ENCODE measurements around the gene TMCO1. TPM values are rescaled to one million over a fixed set of nuclear protein-coding genes. Genes with fewer than 3 reads are reported as not detected.
A peak's percentile ranks its signal among the peaks of the same experiment; 100 is the strongest.

The TMCO1 gene
- total and polyA plus RNA-seq, 2 of the 13 experiments (the other 11 are each of a cell fraction or from before 2014, with no cell fraction given), result 106 to 119 TPM

DNA sequence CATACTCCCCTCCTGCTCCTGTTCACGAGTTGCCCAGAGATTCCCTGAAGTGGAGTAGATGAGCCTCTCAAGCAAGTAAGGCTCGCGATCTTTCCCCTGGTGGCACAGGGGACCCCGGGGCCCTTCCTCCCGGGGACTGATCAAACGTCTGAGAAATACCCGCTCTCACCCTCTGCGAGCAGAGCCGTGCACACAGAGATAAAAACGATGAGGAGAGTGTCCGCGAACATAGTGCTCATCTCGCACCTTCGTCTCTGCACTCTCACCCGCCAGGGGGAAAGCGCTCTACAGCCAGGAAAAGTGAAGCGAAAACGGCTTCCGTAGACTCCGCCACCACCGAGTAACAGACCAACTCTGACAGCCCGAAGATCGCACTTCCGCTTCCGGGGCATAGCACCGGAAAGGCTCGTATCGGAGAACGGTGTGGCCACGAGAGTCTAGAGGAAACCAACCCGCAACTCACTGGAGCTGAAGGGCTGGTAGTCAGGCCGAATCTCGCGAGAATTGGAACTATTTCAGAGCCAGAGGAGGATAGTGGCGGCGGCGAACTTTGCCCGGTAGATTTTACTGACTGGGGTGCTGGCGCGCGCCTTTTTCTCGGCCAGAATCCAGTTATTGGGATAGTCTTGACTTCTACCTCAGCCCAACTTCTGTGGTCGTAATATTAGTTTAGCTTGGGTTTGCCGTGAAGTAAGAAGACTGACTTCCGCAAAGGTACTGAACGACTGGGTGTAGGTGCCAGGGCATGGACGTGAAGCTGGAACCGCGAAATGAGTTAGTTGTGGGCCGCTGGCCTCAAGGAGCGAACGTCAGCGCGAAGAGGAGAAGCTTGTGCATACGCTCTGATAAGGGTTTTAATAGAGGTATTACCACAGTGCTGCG is at the start of gene TMCO1 (continued):
- TF ChIP-seq, protein P1, sequence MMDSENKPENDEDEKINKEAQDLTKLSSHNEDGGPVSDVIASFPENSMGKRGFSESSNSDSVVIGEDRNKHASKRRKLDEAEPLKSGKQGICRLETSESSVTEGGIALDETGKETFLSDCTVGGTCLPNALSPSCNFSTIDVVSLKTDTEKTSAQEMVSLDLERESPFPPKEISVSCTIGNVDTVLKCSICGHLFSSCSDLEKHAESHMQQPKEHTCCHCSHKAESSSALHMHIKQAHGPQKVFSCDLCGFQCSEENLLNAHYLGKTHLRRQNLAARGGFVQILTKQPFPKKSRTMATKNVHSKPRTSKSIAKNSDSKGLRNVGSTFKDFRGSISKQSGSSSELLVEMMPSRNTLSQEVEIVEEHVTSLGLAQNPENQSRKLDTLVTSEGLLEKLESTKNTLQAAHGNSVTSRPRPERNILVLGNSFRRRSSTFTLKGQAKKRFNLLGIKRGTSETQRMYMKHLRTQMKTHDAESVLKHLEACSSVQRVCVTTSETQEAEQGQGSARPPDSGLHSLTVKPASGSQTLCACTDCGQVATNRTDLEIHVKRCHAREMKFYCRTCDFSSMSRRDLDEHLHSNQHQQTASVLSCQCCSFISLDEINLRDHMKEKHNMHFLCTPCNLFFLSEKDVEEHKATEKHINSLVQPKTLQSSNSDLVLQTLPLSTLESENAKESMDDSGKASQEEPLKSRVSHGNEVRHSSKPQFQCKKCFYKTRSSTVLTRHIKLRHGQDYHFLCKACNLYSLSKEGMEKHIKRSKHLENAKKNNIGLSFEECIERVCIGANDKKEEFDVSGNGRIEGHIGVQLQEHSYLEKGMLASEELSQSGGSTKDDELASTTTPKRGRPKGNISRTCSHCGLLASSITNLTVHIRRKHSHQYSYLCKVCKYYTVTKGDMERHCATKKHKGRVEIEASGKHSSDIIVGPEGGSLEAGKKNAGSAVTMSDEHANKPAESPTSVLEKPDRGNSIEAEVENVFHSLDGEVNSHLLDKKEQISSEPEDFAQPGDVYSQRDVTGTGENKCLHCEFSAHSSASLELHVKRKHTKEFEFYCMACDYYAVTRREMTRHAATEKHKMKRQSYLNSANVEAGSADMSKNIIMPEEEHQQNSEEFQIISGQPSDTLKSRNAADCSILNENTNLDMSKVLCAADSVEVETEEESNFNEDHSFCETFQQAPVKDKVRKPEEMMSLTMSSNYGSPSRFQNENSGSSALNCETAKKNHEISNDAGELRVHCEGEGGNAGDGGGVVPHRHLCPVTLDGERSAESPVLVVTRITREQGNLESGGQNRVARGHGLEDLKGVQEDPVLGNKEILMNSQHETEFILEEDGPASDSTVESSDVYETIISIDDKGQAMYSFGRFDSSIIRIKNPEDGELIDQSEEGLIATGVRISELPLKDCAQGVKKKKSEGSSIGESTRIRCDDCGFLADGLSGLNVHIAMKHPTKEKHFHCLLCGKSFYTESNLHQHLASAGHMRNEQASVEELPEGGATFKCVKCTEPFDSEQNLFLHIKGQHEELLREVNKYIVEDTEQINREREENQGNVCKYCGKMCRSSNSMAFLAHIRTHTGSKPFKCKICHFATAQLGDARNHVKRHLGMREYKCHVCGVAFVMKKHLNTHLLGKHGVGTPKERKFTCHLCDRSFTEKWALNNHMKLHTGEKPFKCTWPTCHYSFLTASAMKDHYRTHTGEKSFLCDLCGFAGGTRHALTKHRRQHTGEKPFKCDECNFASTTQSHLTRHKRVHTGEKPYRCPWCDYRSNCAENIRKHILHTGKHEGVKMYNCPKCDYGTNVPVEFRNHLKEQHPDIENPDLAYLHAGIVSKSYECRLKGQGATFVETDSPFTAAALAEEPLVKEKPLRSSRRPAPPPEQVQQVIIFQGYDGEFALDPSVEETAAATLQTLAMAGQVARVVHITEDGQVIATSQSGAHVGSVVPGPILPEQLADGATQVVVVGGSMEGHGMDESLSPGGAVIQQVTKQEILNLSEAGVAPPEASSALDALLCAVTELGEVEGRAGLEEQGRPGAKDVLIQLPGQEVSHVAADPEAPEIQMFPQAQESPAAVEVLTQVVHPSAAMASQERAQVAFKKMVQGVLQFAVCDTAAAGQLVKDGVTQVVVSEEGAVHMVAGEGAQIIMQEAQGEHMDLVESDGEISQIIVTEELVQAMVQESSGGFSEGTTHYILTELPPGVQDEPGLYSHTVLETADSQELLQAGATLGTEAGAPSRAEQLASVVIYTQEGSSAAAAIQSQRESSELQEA (CRISPR knock-in tag; IDR thresholded peaks at IDR 0.05; ENCODE audit: not compliant biosample characterization), result peak; percentile 51
- TF ChIP-seq CENPX (CRISPR knock-in tag; IDR thresholded peaks at IDR 0.05) (no peak), SAP130 (CRISPR knock-in tag; IDR thresholded peaks at IDR 0.05; ENCODE audit: low read depth) (peak; percentile 99), ZBTB21 (CRISPR knock-in tag; IDR thresholded peaks at IDR 0.05) (no peak), MATR3 (CRISPR knock-in tag; IDR thresholded peaks at IDR 0.05) (no peak), NPAS2 (CRISPR knock-in tag; IDR thresholded peaks at IDR 0.05; ENCODE audit: borderline replicate concordance) (no peak), IRF1 (CRISPR knock-in tag; IDR thresholded peaks at IDR 0.05; ENCODE audit: low read depth) (no peak), ZNF460 (CRISPR knock-in tag; IDR thresholded peaks at IDR 0.05; ENCODE audit: borderline replicate concordance) (peak; percentile 42; the same call in 1 of the 2 replicates), DPF2 (CRISPR knock-in tag; IDR thresholded peaks at IDR 0.05; ENCODE audit: borderline replicate concordance, low read depth) (no peak), TRAFD1 (CRISPR knock-in tag; IDR thresholded peaks at IDR 0.05; ENCODE audit: borderline replicate concordance) (no peak), AGO2 (optimal IDR thresholded peaks at IDR 0.05; ENCODE audit: low read depth, low read length) (no peak), GATAD2A (CRISPR knock-in tag; IDR thresholded peaks at IDR 0.05) (peak; percentile 65), GABPB1 (CRISPR knock-in tag; IDR thresholded peaks at IDR 0.05) (peak; percentile 99)
- TF ChIP-seq, protein P2, sequence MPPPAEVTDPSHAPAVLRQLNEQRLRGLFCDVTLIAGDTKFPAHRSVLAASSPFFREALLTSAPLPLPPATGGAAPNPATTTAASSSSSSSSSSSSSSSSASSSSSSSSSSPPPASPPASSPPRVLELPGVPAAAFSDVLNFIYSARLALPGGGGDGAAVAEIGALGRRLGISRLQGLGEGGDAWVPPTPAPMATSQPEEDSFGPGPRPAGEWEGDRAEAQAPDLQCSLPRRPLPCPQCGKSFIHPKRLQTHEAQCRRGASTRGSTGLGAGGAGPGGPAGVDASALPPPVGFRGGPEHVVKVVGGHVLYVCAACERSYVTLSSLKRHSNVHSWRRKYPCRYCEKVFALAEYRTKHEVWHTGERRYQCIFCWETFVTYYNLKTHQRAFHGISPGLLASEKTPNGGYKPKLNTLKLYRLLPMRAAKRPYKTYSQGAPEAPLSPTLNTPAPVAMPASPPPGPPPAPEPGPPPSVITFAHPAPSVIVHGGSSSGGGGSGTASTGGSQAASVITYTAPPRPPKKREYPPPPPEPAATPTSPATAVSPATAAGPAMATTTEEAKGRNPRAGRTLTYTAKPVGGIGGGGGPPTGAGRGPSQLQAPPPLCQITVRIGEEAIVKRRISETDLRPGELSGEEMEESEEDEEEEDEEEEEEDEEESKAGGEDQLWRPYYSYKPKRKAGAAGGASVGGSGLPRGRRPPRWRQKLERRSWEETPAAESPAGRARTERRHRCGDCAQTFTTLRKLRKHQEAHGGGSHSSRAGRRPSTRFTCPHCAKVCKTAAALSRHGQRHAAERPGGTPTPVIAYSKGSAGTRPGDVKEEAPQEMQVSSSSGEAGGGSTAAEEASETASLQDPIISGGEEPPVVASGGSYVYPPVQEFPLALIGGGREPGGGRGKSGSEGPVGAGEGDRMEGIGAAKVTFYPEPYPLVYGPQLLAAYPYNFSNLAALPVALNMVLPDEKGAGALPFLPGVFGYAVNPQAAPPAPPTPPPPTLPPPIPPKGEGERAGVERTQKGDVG (CRISPR knock-in tag; IDR thresholded peaks at IDR 0.05; ENCODE audit: borderline replicate concordance), result peak; percentile 78; the same call in 1 of the 2 replicates

Data from HepG2 (cell line).